Spleen (tissue), 7 donors: ENCODE results near the gene SPAAR.

Experiments
- POLR2A ChIP-seq, 3 donors: fragments of 450-650 bp; IDR thresholded peaks; one replicate each; pipeline ENCODE4 v1.5.1; 2017; ENCODE audit warnings: antibody characterized with exemption in 3 of 3, mild to moderate bottlenecking in 1 of 3
- POLR2AphosphoS5 ChIP-seq, 3 donors: sonication (generic); formaldehyde crosslinking; IDR thresholded peaks; one replicate each; pipeline ENCODE4 v1.5.1; 2017; ENCODE audit warnings: antibody characterized with exemption in 3 of 3
- TF ChIP-seq, protein P1 (sequence below), 11 experiments: fragments of 200-600 bp in 7 of 11; fragments of 450-650 bp in 4 of 11; sonication (generic) in 4 of 11; IDR thresholded peaks in 8 of 11; conservative IDR thresholded peaks in 3 of 11; 1 replicate in 7 of 11; 2 replicates in 4 of 11; pipeline versions ENCODE4 v1.4.0 to v1.8.0; 2016 to 2021; ENCODE audit warnings: antibody characterized with exemption in 11 of 11, inconsistent platforms in 4 of 11, mild to moderate bottlenecking in 1 of 11
- donor health status: DM: no; HTN: no; CAD: no; lungs with moderate emphysema.
- donor health status: DM: no; HTN: no; CAD: no.
- donor health status: DM: no; HTN: no; CAD: no.

DNA sequence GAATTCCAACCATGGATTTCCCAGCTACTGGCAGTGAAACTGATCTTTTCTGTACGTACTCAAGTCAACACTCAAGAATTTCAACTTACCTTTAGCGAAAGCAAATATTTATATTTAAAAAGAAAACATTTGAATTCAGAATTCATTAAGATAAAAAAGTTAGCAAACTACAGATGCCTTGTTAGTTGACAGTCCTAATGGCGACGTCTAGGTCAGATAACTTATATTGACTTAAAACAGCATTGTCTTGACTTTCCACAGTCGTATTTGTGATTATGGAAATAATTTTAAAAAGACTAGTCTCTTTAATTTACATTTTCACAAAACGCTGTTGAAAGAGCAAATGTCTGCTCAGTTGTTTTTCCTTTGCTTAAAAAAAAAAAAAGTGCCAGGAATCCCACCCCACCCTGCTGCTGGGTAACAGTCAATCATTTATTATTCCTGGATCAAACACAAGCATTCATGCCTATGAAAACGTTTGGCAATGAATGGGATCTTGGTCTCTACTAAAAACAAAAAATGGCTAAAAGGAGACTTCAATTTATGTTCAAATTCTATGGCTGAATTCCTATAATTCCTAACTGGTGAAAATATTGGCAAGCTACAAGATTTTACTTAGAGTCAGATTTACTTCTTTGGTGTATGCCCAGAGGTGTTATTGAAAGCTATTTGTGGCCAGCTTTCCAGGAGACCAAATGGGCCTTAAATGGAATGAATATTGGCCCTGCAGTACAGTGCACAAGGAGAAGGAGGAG is 26.6 kb downstream of the SPAAR start:
- TF ChIP-seq, protein P1, sequence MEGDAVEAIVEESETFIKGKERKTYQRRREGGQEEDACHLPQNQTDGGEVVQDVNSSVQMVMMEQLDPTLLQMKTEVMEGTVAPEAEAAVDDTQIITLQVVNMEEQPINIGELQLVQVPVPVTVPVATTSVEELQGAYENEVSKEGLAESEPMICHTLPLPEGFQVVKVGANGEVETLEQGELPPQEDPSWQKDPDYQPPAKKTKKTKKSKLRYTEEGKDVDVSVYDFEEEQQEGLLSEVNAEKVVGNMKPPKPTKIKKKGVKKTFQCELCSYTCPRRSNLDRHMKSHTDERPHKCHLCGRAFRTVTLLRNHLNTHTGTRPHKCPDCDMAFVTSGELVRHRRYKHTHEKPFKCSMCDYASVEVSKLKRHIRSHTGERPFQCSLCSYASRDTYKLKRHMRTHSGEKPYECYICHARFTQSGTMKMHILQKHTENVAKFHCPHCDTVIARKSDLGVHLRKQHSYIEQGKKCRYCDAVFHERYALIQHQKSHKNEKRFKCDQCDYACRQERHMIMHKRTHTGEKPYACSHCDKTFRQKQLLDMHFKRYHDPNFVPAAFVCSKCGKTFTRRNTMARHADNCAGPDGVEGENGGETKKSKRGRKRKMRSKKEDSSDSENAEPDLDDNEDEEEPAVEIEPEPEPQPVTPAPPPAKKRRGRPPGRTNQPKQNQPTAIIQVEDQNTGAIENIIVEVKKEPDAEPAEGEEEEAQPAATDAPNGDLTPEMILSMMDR (IDR thresholded peaks at IDR 0.05 in 8 of 11, conservative IDR thresholded peaks at IDR 0.05 in 3 of 11), result no peak
- TF ChIP-seq POLR2A (IDR thresholded peaks at IDR 0.05) (no peak), POLR2AphosphoS5 (IDR thresholded peaks at IDR 0.05) (no peak)
